G401 (cell line): ENCODE results near the gene TRIM25. TPM values are rescaled to one million over a fixed set of nuclear protein-coding genes. Genes with fewer than 3 reads are reported as not detected.

ENCODE experiments used
- total RNA-seq: library from RNA; depleted of rRNA; stranded (reverse); fragments of >200 nt; shearing (Covaris generic); gene quantifications from 2 replicates; pipeline ENCODE4 v1.2.3, GENCODE V29; 2014; rRNA removed

The TRIM25 gene
- total RNA-seq, 1 experiment from 2014 or later = 5.6 TPM

Other genes with a start within 250 kb of the TRIM25 start
- 0.51 and 1.7 TPM in 2 replicates for gene C17orf67, start 80.1 kb downstream of the TRIM25 start, total RNA-seq
- gene DGKE, start 79.9 kb downstream of the TRIM25 start, total RNA-seq = 9.5 and 12.8 TPM in 2 replicates
- gene COIL, start 47.0 kb upstream of the TRIM25 start, total RNA-seq = 14.4 and 25.3 TPM in 2 replicates
- 44.5 and 56.9 TPM in 2 replicates for gene SCPEP1, start 64.1 kb upstream of the TRIM25 start, total RNA-seq
- 5.4 and 5.7 TPM in 2 replicates for gene AKAP1, start 171.2 kb upstream of the TRIM25 start, total RNA-seq